HUES6 (cell line): ENCODE measurements around the gene SLC35G6.
A peak's percentile ranks its signal among the peaks of the same experiment; 100 is the strongest.
"Not testable (repeated sequence)": the region's sequence is repeated elsewhere in the genome, so short reads cannot be mapped to it uniquely, and the experiment has no call there.

Experiments
- H3K27ac ChIP-seq: 2 replicates; pipeline ENCODE4 v1.7.0; 2013; ENCODE audit warnings: low read depth, mild to moderate bottlenecking, low read length, inconsistent platforms
- H3K27me3 ChIP-seq: 2 replicates; pipeline ENCODE4 v1.6.1; 2013; ENCODE audit warnings: low read length; ENCODE audit not compliant: control insufficient read depth, insufficient read depth
- H3K36me3 ChIP-seq: 2 replicates; pipeline ENCODE4 v1.6.1; 2013; ENCODE audit warnings: low read length; ENCODE audit not compliant: control insufficient read depth, insufficient read depth
- H3K4me1 ChIP-seq: 2 replicates; pipeline ENCODE4 v1.6.1; 2013; ENCODE audit warnings: low read length; ENCODE audit not compliant: control insufficient read depth, insufficient read depth
- H3K4me3 ChIP-seq: 2 replicates; pipeline ENCODE4 v1.5.1; 2013; ENCODE audit warnings: low read depth, low read length
- H3K9ac ChIP-seq: one replicate; pipeline ENCODE4 v1.6.1; 2013; ENCODE audit warnings: mild to moderate bottlenecking, low read length
- H3K9me3 ChIP-seq: 2 replicates; pipeline ENCODE4 v1.6.1; 2013; ENCODE audit warnings: low read depth, low read length; ENCODE audit not compliant: control insufficient read depth, insufficient read depth

SLC35G6 gene

DNA sequence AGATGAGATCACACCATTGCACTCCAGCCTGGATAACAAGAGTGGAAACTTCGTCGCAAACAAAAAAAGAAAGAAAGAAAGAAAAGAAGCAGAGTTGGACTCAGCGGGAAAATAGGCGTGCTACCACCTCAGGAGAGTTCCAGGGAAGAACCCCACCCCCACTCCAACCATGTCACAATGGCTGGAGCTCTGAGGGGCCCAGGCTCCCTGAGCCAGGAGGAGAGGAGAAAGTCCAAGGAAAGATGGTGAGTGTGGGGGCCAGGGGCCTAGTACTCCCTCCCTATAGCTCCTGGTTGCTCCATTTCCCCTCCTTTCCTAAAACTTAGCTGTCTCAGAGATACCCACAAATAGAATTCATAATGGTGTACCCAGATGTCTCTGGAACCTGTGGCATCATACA is at the start of gene SLC35G6:
Gene SLC35G6, plus strand, starts transcription at position 172 of the 400 bp plus-strand sequence. Its CDS starts 71 bp downstream, at position 243.
- not testable (repeated sequence) for H3K27ac ChIP-seq, H3K36me3 ChIP-seq, H3K27me3 ChIP-seq, H3K9me3 ChIP-seq
- 0 out of 2 replicates have a peak within 1 kb of the TSS, but pooled peaks have one; percentile 81 for H3K4me3 ChIP-seq
- peak within 1 kb of the TSS; percentile 92 for H3K9ac ChIP-seq
- H3K4me1 ChIP-seq, result peaks cover 44% of the 10 kb centered on the region

DNA sequence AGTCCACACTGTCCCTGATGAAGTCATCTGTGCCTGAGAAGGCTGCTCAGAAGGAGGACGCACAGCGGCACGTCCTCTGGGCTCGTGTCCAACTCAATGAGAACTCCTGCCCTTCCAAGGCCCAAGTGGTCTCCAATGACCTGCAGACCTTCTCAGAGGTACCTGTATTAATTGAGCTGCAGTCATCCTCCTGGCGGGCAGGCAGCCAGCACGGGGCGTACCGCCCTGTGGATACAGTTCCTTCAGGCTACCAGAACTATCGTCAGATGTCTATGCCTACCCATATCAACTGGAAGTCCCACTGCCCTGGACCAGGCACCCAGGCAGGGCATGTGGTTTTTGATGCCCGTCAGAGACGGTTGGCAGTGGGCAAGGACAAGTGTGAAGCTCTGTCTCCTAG is 49.0 kb upstream of the SLC35G6 start:
- Histone ChIP-seq H3K4me3 (no peak overlapping the region), H3K9me3 (no peaks in the 10 kb centered on the region), H3K27me3 (peaks cover 5% of the 10 kb centered on the region; the same call in 1 of the 2 replicates), H3K4me1 (no peaks in the 10 kb centered on the region), H3K9ac (no peak overlapping the region), H3K27ac (no peak overlapping the region), H3K36me3 (no peaks in the 10 kb centered on the region)

DNA sequence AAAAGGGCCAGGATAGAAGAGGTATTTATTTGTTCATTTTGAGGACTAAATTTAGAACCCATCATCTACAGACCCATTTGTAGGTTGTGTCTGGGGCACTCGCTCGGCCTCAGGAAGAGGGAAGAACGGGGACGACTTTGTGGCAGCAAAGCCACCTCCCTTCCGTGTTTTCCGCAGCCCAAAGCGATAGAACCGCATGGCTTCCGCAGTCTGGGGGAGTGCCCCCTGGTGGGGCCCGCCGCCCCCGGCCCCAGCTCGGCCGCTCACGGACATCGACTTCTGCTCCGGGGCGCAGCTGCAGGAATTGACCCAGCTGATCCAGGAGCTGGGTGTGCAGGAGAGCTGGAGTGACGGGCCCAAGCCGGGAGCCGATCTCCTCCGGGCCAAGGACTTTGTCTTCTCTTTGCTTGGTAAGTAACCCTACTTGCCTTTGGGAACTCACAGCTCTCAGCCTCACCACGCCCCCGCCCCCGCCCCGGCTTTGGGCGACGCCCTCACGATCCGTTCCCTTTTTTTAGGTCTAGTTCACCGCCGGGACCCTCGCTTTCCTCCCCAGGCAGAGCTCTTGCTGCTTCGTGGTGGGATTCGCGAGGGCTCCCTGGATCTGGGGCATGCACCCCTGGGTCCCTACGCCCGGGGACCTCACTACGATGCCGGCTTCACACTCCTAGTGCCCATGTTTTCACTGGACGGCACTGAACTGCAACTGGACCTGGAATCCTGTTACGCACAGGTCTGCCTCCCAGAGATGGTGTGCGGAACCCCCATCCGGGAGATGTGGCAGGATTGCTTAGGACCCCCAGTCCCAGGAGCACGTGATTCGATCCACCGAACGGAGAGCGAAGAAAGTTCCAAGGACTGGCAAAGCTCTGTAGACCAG is 45.3 kb upstream of the SLC35G6 start:
- Histone ChIP-seq H3K27ac (peak overlapping the region; percentile 24; the same call in 1 of the 2 replicates), H3K4me1 (peaks cover 17% of the 10 kb centered on the region), H3K36me3 (no peaks in the 10 kb centered on the region), H3K9me3 (no peaks in the 10 kb centered on the region), H3K9ac (peak overlapping the region; percentile 68), H3K4me3 (peak overlapping the region; percentile 80), H3K27me3 (peaks cover 28% of the 10 kb centered on the region)

DNA sequence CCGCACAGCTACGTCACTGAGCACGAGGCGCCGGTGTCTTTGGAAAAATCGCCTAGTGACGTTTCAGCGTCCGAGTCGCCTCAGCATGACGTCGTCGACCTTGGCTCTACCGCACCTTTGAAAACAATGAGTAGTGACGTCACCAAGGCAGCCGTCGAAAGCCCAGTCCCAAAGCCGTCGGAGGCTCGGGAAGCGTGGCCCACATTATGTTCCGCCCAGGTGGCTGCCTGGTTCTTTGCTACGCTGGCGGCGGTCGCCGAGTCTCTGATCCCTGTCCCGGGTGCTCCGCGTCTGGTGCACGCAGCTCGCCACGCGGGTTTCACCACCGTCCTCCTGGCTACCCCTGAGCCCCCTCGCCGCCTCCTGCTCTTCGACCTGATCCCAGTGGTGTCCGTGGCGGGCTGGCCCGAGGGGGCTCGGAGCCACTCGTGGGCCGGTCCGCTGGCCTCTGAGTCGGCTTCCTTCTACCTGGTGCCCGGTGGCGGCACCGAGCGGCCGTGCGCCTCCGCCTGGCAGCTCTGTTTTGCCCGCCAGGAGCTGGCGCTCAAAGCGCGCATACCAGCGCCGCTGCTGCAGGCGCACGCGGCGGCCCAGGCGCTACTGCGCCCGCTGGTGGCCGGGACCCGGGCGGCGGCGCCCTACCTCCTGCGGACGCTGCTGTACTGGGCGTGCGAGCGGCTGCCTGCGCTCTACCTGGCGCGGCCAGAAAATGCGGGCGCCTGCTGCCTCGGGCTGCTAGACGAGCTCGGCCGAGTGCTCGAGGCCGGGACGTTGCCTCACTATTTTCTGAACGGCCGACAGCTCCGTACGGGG is 44.5 kb upstream of the SLC35G6 start:
- H3K9ac ChIP-seq, result peak overlapping the region; percentile 68

DNA sequence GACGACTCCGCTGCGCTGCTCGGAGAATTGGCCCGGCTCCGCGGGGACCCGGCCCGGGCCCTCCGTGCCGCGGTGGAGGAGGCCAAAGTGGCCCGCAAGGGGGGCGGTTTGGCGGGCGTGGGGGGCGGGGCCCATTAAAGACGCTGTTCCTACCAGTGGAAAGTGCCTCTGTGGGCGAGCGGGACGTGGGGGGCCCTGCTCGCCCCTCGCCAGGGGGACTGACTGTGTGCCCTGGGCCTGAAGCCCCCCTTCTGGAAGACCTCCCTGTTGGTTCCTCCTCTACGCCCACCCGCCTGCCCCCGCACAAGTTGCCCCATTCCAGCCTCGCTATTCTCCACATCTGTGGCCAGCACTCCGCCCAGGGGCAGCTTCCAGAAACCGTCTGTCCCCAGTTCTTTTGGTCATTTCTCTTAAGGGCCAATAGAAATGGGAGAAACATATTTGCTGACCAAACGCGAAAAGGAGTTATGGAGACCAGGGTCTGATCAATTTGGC is 43.8 kb upstream of the SLC35G6 start:
- H3K27me3 ChIP-seq, result peaks cover 37% of the 10 kb centered on the region
- peak overlapping the region; percentile 3 for H3K9ac ChIP-seq
- H3K4me1 ChIP-seq, result peaks cover 25% of the 10 kb centered on the region
- H3K4me3 ChIP-seq, result peak overlapping the region; percentile 80
- H3K9me3 ChIP-seq, result no peaks in the 10 kb centered on the region
- no peak overlapping the region for H3K27ac ChIP-seq
- H3K36me3 ChIP-seq, result no peaks in the 10 kb centered on the region

More for the DNA sequence above, 44.5 kb upstream of the SLC35G6 start:
- H3K36me3 ChIP-seq, result no peaks in the 10 kb centered on the region
- peaks cover 25% of the 10 kb centered on the region for H3K4me1 ChIP-seq
- no peak overlapping the region; the same call in 1 of the 2 replicates for H3K27ac ChIP-seq
- H3K4me3 ChIP-seq, result peak overlapping the region; percentile 80
- H3K9me3 ChIP-seq, result no peaks in the 10 kb centered on the region
- H3K27me3 ChIP-seq, result peaks cover 34% of the 10 kb centered on the region

DNA sequence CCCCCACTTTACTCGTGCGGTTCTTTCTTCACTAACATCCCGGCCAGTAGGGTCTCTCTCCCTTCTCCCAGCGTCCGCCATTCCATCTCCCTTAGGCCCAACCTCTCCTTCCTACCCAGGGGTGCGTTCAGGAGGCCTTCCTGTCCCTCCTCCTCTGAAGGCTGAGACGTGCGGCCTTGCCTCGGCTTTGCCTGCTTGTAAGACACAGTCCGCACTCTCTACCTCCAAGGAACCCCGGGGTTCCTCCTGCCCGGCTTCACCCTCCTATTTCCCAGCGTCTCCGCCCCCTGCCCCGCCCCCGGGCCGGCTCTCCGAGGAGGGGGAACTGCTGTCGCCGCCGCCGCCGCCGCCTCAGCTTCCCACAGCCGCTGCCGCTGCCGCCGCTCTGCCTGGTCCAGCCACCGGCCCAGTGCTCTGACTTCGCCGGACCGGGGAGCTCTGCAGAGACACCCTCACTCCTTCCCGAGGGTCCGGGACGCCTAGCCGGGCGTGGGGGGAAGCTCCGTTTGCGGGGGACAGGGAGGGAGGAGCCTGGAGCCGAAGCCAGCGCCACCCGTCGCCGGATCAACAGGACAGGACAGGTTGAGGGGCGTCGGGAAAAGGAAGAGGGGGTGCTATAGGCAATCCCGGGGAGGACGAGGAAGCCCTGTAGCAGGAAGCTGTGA is 43.2 kb upstream of the SLC35G6 start:
- H3K36me3 ChIP-seq, result no peaks in the 10 kb centered on the region
- H3K9me3 ChIP-seq, result no peaks in the 10 kb centered on the region
- no peak overlapping the region for H3K27ac ChIP-seq
- peaks cover 39% of the 10 kb centered on the region for H3K27me3 ChIP-seq
- H3K9ac ChIP-seq, result peak overlapping the region; percentile 37
- peak overlapping the region; percentile 80 for H3K4me3 ChIP-seq
- peaks cover 25% of the 10 kb centered on the region for H3K4me1 ChIP-seq

DNA sequence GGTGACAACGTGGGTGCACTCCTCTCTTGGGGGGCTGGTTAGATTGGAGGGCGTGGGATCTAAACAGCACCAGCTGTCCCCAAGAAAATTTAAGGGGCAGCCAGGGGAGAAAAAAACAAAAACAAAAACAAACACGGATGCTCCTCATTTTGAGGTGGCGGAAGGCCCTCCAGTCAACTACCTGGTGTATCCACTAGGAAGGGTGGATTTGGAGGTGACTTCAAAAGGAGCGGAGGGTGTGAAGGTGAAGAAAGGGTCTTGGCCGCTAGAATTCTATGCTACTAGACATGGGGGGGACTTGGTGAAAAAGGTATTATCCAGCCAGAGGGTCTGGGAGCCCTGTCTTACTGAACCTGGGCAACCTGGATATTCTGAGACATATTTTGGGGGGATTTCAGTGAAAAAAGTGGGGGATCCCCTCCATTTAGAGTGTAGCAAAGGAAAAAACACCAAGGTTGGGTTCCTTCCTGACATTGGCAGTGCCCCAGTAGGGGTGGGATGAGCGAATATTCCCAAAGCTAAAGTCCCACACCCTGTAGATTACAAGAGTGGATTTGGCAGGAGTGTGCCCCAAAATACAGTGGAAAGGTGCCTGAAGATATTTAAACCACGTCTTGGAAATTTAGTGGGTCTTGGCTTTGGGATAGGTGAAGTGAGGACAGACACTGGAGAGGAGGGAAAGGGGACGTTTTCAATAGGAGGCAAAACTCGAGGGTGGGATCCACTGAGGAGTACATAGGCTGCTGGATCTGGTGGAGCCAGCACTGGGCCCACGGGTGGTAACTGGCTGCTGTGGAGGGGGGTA is 42.4 kb upstream of the SLC35G6 start:
- H3K4me1 ChIP-seq, result peaks cover 25% of the 10 kb centered on the region
- no peaks in the 10 kb centered on the region for H3K36me3 ChIP-seq
- H3K27me3 ChIP-seq, result peaks cover 45% of the 10 kb centered on the region
- H3K27ac ChIP-seq, result no peak overlapping the region
- peak overlapping the region; percentile 80 for H3K4me3 ChIP-seq
- H3K9ac ChIP-seq, result no peak overlapping the region
- H3K9me3 ChIP-seq, result no peaks in the 10 kb centered on the region

DNA sequence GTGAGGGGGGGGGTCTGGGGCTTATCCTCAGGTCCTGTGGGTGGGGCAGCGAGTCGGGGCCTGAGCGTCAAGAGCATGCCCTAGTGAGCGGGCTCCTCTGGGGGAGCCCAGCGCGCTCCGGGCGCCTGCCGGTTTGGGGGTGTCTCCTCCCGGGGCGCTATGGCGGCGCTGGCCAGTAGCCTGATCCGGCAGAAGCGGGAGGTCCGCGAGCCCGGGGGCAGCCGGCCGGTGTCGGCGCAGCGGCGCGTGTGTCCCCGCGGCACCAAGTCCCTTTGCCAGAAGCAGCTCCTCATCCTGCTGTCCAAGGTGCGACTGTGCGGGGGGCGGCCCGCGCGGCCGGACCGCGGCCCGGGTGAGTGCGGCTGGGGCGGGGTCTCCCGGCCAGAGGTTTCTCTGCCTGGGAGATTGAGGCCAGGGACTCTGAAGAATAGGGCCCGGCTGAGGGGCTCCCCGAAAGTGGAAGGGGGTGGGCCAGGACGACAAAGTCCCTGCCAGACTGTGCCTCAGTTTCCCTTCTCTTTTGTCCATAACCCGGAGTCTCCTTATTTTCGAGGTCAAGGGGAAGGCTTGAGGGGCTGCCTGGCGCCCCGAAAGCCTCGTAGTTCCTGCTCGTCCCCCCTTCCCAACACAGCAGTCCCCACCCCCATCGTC is 41.7 kb upstream of the SLC35G6 start, which contains the start of gene FGF11:
Gene FGF11, plus strand, starts transcription at position 51 of the 651 bp plus-strand sequence. Its CDS starts 109 bp downstream, at position 160.
- Histone ChIP-seq H3K36me3 (no peaks in the 10 kb centered on the region), H3K9ac (peak within 1 kb of the TSS; percentile 93), H3K4me1 (peaks cover 30% of the 10 kb centered on the region), H3K27me3 (peaks cover 45% of the 10 kb centered on the region), H3K4me3 (peak within 1 kb of the TSS; percentile 95), H3K27ac (peak within 1 kb of the TSS; percentile 90), H3K9me3 (no peaks in the 10 kb centered on the region)

DNA sequence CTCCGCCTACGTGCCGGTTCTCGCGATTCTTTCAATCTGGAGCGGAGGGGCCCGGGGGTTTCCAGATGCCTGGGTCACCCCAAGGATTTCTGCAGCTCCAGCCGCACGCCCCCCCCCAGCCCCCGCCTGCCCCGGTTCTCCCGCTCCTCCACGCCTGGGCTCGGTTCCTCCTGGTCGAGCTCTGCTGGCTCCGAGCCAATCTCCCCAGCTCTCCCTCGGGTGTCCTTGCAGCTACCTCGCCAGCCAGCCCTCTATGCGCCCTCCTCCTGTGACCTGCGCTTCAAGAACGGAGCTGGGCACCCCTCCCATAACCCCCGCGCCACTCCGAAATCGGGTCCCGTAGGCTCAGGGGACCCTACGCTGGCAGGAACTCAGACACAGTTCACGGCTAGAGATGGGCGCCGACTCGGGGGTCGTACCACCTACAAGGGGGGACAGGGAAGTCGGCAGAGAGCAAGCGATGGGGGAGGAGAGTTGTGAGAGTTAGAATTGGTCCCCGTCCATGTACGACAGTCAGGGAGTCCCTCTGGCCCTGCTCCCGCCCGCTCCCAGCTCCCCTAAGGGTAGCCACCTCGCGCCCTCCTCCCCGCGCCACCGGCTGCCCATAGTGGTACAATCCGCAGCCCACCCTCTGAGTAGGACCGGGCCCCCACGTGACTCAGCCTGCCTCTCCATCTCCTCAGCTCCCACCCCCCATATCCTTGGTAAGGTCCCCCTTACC is 41.0 kb upstream of the SLC35G6 start:
- peak overlapping the region; percentile 95 for H3K4me3 ChIP-seq
- H3K36me3 ChIP-seq, result no peaks in the 10 kb centered on the region
- peaks cover 31% of the 10 kb centered on the region for H3K4me1 ChIP-seq
- H3K9me3 ChIP-seq, result no peaks in the 10 kb centered on the region
- peak overlapping the region; percentile 93 for H3K9ac ChIP-seq
- H3K27me3 ChIP-seq, result peaks cover 47% of the 10 kb centered on the region
- peak overlapping the region; percentile 90 for H3K27ac ChIP-seq
